DOHH2 (cell line): Measurements from ENCODE around the gene LSR.
"Not testable (repeated sequence)": the region's sequence is repeated elsewhere in the genome, so short reads cannot be mapped to it uniquely, and the experiment has no call there.

ENCODE experiments used
- H3F3A ChIP-seq: fragments of 200-600 bp; sonication (generic), shearing (Covaris generic); 2 replicates; pipeline ENCODE4 v1.6.0; 2016; ENCODE audit warnings: antibody characterized with exemption, mild to moderate bottlenecking; ENCODE audit not compliant: control insufficient read depth, insufficient read depth
- H3K27ac ChIP-seq: fragments of 200-600 bp; sonication (generic); 2 replicates; pipeline ENCODE4 v1.5.1; 2014; ENCODE audit warnings: low read depth, mild to moderate bottlenecking, low read length, moderate library complexity
- H3K27me3 ChIP-seq: fragments of 200-600 bp; sonication (generic); 2 replicates; pipeline ENCODE4 v1.6.1; 2014; ENCODE audit warnings: mild to moderate bottlenecking, low read length, mixed read lengths; ENCODE audit not compliant: control insufficient read depth
- H3K36me3 ChIP-seq: fragments of 200-600 bp; sonication (generic); 2 replicates; pipeline ENCODE4 v1.6.1; 2014; ENCODE audit warnings: mild to moderate bottlenecking, low read length, moderate library complexity, mixed read lengths; ENCODE audit not compliant: control insufficient read depth
- H3K4me1 ChIP-seq: fragments of 200-600 bp; sonication (generic); 2 replicates; pipeline ENCODE4 v1.6.1; 2014; ENCODE audit warnings: mild to moderate bottlenecking, low read length, mixed read lengths; ENCODE audit not compliant: control insufficient read depth
- H3K4me2 ChIP-seq: fragments of 200-600 bp; sonication (generic); 2 replicates; pipeline ENCODE4 v1.6.0; 2014; ENCODE audit warnings: mild to moderate bottlenecking, low read length, moderate library complexity
- H3K4me3 ChIP-seq: fragments of 200-600 bp; sonication (generic); 2 replicates; pipeline ENCODE4 v1.5.1; 2014; ENCODE audit warnings: mild to moderate bottlenecking, low read length, mixed read lengths
- H3K79me2 ChIP-seq: fragments of 200-600 bp; sonication (generic); 2 replicates; pipeline ENCODE4 v1.6.1; 2014; ENCODE audit warnings: mild to moderate bottlenecking, low read length, mixed read lengths; ENCODE audit not compliant: control insufficient read depth
- H3K9me2 ChIP-seq: fragments of 200-600 bp; sonication (generic); replicated peaks from 2 replicates; pipeline ENCODE4 v1.6.1; 2014; ENCODE audit warnings: mild to moderate bottlenecking, low read length, mixed read lengths; ENCODE audit not compliant: control insufficient read depth
- H3K9me3 ChIP-seq: fragments of 200-600 bp; sonication (generic); 2 replicates; pipeline ENCODE4 v1.6.1; 2014; ENCODE audit warnings: antibody characterized with exemption, low read length, mixed read lengths; ENCODE audit not compliant: control insufficient read depth, insufficient read depth
- H4K20me1 ChIP-seq: fragments of 200-600 bp; sonication (generic); 2 replicates; pipeline ENCODE4 v1.6.0; 2014; ENCODE audit warnings: low read depth, mild to moderate bottlenecking, antibody characterized with exemption, low read length, moderate library complexity; ENCODE audit not compliant: control insufficient read depth, insufficient read depth
- CTCF ChIP-seq: fragments of 200-600 bp; sonication (generic); IDR thresholded peaks from one replicate; pipeline ENCODE4 v1.5.1; 2014; ENCODE audit warnings: antibody characterized with exemption, mild to moderate bottlenecking, low read depth, low read length; ENCODE audit not compliant: poor library complexity, severe bottlenecking
- EZH2phosphoT487 ChIP-seq: fragments of 200-600 bp; sonication (generic); IDR thresholded peaks from 2 replicates; pipeline ENCODE4 v1.6.1; 2017; ENCODE audit warnings: borderline replicate concordance, mild to moderate bottlenecking, antibody characterized with exemption, low read length, moderate library complexity, mixed read lengths

The LSR gene

GRCh38 chr19:35220315-35220921 lies 28.4 kb upstream of the LSR start:
- Histone ChIP-seq H3K9me2 (no peaks in the 10 kb centered on the region), H3K27ac (no peak overlapping the region), H3K9me3 (peaks cover 9% of the 10 kb centered on the region; the same call in 1 of the 2 replicates), H3K4me3 (no peak overlapping the region), H3K27me3 (no peaks in the 10 kb centered on the region), H4K20me1 (no peaks in the 10 kb centered on the region), H3K36me3 (no peaks in the 10 kb centered on the region), H3K79me2 (no peaks in the 10 kb centered on the region), H3F3A (no peaks in the 10 kb centered on the region), H3K4me1 (peaks cover 36% of the 10 kb centered on the region), H3K4me2 (no peak overlapping the region)
- TF ChIP-seq CTCF: no peak
- no peak for TF ChIP-seq EZH2phosphoT487

- not testable (repeated sequence) for H3K9me2 ChIP-seq, H3F3A ChIP-seq, H3K4me3 ChIP-seq, H4K20me1 ChIP-seq, H3K36me3 ChIP-seq, H3K27ac ChIP-seq, H3K79me2 ChIP-seq, H3K27me3 ChIP-seq, H3K4me2 ChIP-seq, H3K9me3 ChIP-seq
- peaks cover 37% of the 10 kb centered on the region for H3K4me1 ChIP-seq
Measured at GRCh38 chr19:35220973-35221590, 27.7 kb upstream of the LSR start.

- H3K4me2 ChIP-seq: 0 out of 2 replicates have a peak overlapping the region, but pooled peaks have one; percentile 6
Measured at GRCh38 chr19:35222373-35223015, 26.3 kb upstream of the LSR start.

More at GRCh38 chr19:35222373-35223015, 26.3 kb upstream of the LSR start:
- Histone ChIP-seq H4K20me1 (no peaks in the 10 kb centered on the region), H3K4me3 (no peak overlapping the region), H3K9me2 (no peaks in the 10 kb centered on the region), H3K36me3 (no peaks in the 10 kb centered on the region), H3K4me1 (peaks cover 24% of the 10 kb centered on the region), H3K79me2 (no peaks in the 10 kb centered on the region), H3K9me3 (peaks cover 9% of the 10 kb centered on the region; the same call in 1 of the 2 replicates), H3F3A (no peaks in the 10 kb centered on the region), H3K27ac (no peak overlapping the region), H3K27me3 (no peaks in the 10 kb centered on the region)
- TF ChIP-seq CTCF (no peak), EZH2phosphoT487 (no peak)
